Ovary (tissue), 9 donors: ENCODE data around the gene MYH2. TPM values are rescaled to one million over a fixed set of nuclear protein-coding genes. Genes with fewer than 3 reads are reported as not detected.

Experiments
- DNase-seq, 5 donors: peaks; one replicate each; pipeline ENCODE4 v3.0.0-alpha.2; 2019 to 2020
- H3K27ac ChIP-seq, 2 donors: fragments of 200-600 bp; one replicate each; pipeline versions ENCODE4 v1.5.1 to v1.8.0; 2019 to 2022
- H3K27me3 ChIP-seq: fragments of 200-600 bp; one replicate; pipeline ENCODE4 v1.8.0; 2022
- H3K36me3 ChIP-seq: fragments of 200-600 bp; sonication (generic); one replicate; pipeline ENCODE4 v1.5.1; 2019
- H3K4me1 ChIP-seq: one replicate; pipeline ENCODE4 v1.8.1; 2013; ENCODE audit warnings: mild to moderate bottlenecking, moderate library complexity; ENCODE audit not compliant: insufficient read depth
- H3K4me3 ChIP-seq: fragments of 200-600 bp; sonication (generic); one replicate; pipeline ENCODE4 v1.5.1; 2017
- H3K9me3 ChIP-seq, 2 donors: fragments of 200-600 bp in 1 of 2; sonication (generic) in 1 of 2; one replicate each; pipeline versions ENCODE4 v1.5.1 to v1.8.1; 2013 to 2019; ENCODE audit warnings: mild to moderate bottlenecking in 1 of 2, moderate library complexity in 1 of 2
- CTCF ChIP-seq, 3 donors: fragments of 450-650 bp in 2 of 3; fragments of 200-600 bp in 1 of 3; IDR thresholded peaks; one replicate each; pipeline versions ENCODE4 v1.5.1 to v1.8.0; 2016 to 2022; ENCODE audit warnings: antibody characterized with exemption in 3 of 3, mild to moderate bottlenecking in 1 of 3
- EP300 ChIP-seq: sonication (generic); formaldehyde crosslinking; IDR thresholded peaks from one replicate; pipeline ENCODE4 v1.6.1; 2017; ENCODE audit warnings: antibody characterized with exemption
- POLR2A ChIP-seq: fragments of 450-650 bp; IDR thresholded peaks from one replicate; pipeline ENCODE4 v1.6.1; 2017; ENCODE audit warnings: antibody characterized with exemption, mild to moderate bottlenecking, moderate library complexity
- WGBS, 3 donors: extraction: QIAGEN DNeasy Blood & Tissue Kit in 1 of 3; methylation state at CpG; one replicate each; pipeline versions ENCODE4 v1.1.5 to v1.1.7; 2013 to 2017; 5-methylcytosine and 5-hydroxymethylcytosine counted together
- intact Hi-C, 4 donors: fragments of 100-400 bp; cut with DNase I; formaldehyde crosslinking; loops; one replicate each; pipeline versions ENCODE4 v1.11.0 to v1.15.1; 2022 to 2023
- polyA plus RNA-seq, 2 donors: library from polyadenylated mRNA; stranded (reverse); fragments of 200-250 nt in 1 of 2; fragments of 350-450 nt in 1 of 2; fragmentation: Illumina TruSeq in 1 of 2; extraction: RNeasy Lipid Tissue Mini Kit (QIAGEN cat#74804) in 1 of 2; gene quantifications; one replicate each; pipeline ENCODE4 v1.2.3, GENCODE V29; 2013 to 2014
- total RNA-seq, 7 donors: library from RNA; depleted of rRNA in 2 of 7; stranded (reverse); fragments of >200 nt in 2 of 7; fragmentation: NEBNext Ultra II Directional in 3 of 7; extraction: Animal tissue kit (Norgen Biotek cat#: 25700) in 3 of 7; gene quantifications; one replicate each; pipeline versions ENCODE4 v1.1.0 to v1.2.4, GENCODE V29; 2016 to 2023
- donor health status: DM: no; HTN: no; CAD: no; lungs with moderate emphysema.
- donor health status: DM: no; HTN: no; CAD: no.
- donor health status: Bipolar disorder and iron deficiency.
- donor health status: DM: yes; HTN: yes; CAD: no.
- donor health status: DM: no; HTN: no; CAD: no.
- donor health status: DM: yes; HTN: yes; CAD: no.

MYH2 gene
- total and polyA plus RNA-seq, 9 donors = 0.13 to 2.0 (median 0.25) TPM; not detected in 6

GRCh38 chr17:10532026-10532425 is 17.4 kb downstream of the MYH2 start:
- H3K36me3 ChIP-seq = no peaks in the 10 kb centered on the region
- H3K9me3 ChIP-seq = no peaks in the 10 kb centered on the region
- no peaks in the 10 kb centered on the region for H3K4me1 ChIP-seq
- no peak for DNase-seq
- TF ChIP-seq CTCF (IDR thresholded peaks at IDR 0.05) = no peak
- H3K27me3 ChIP-seq = no peaks in the 10 kb centered on the region
- H3K4me3 ChIP-seq = no peak overlapping the region
- intact Hi-C loops = no loop called here
- no peak overlapping the region for H3K27ac ChIP-seq
- 86 to 89% (median 88%) methylated on average over 1 of the region's 1 CpG for WGBS, 3 donors

GRCh38 chr17:10527419-10527818 is 22.0 kb downstream of the MYH2 start:
- WGBS, 3 donors = 84 to 87% (median 85%) methylated on average over 6 of the region's 6 CpGs
- intact Hi-C loops = no loop called here
- H3K4me1 ChIP-seq = no peaks in the 10 kb centered on the region

GRCh38 chr17:10526517-10526916 is 22.9 kb downstream of the MYH2 start:
- no peak for TF ChIP-seq EP300
- no peak for TF ChIP-seq POLR2A
- no peak for TF ChIP-seq CTCF (IDR thresholded peaks at IDR 0.05)
- no peaks in the 10 kb centered on the region for H3K4me1 ChIP-seq
- no peaks in the 10 kb centered on the region for H3K27me3 ChIP-seq
- no peaks in the 10 kb centered on the region for H3K9me3 ChIP-seq
- no peak for DNase-seq
- intact Hi-C loops = no loop called here
- no peaks in the 10 kb centered on the region for H3K36me3 ChIP-seq
- 71 to 84% (median 73%) methylated on average over 11 of the region's 11 CpGs for WGBS, 3 donors
- no peak overlapping the region for H3K4me3 ChIP-seq
- H3K27ac ChIP-seq = no peak overlapping the region

More at GRCh38 chr17:10527419-10527818, 22.0 kb downstream of the MYH2 start:
- no peak for TF ChIP-seq CTCF (IDR thresholded peaks at IDR 0.05)
- no peak for TF ChIP-seq POLR2A
- no peak for TF ChIP-seq EP300
- Histone ChIP-seq H3K36me3 (no peaks in the 10 kb centered on the region), H3K4me3 (no peak overlapping the region), H3K9me3 (no peaks in the 10 kb centered on the region), H3K27me3 (no peaks in the 10 kb centered on the region), H3K27ac (no peak overlapping the region)
- DNase-seq = no peak

GRCh38 chr17:10523064-10523463 is 26.4 kb downstream of the MYH2 start:
- no peak for TF ChIP-seq EP300
- TF ChIP-seq POLR2A = no peak
- no peak for TF ChIP-seq CTCF (IDR thresholded peaks at IDR 0.05)
- WGBS, 3 donors = 91 to 95% (median 94%) methylated on average over 7 of the region's 7 CpGs

GRCh38 chr17:10521949-10522348 is 27.5 kb downstream of the MYH2 start:
- H3K27me3 ChIP-seq = no peaks in the 10 kb centered on the region
- TF ChIP-seq POLR2A (no peak), CTCF (IDR thresholded peaks at IDR 0.05) (no peak), EP300 (no peak)
- DNase-seq = no peak

More at GRCh38 chr17:10523064-10523463, 26.4 kb downstream of the MYH2 start:
- DNase-seq = no peak
- H3K27ac ChIP-seq = no peak overlapping the region
- H3K4me1 ChIP-seq = no peaks in the 10 kb centered on the region
- no peaks in the 10 kb centered on the region for H3K9me3 ChIP-seq
- H3K4me3 ChIP-seq = no peak overlapping the region
- no peaks in the 10 kb centered on the region for H3K36me3 ChIP-seq
- no peaks in the 10 kb centered on the region for H3K27me3 ChIP-seq
- intact Hi-C loops = no loop called here

More at GRCh38 chr17:10521949-10522348, 27.5 kb downstream of the MYH2 start:
- Histone ChIP-seq H3K9me3 (no peaks in the 10 kb centered on the region), H3K27ac (no peak overlapping the region), H3K4me1 (no peaks in the 10 kb centered on the region), H3K4me3 (no peak overlapping the region), H3K36me3 (no peaks in the 10 kb centered on the region)
- intact Hi-C loops = no loop called here
